HCEC 1CT (cell line): ENCODE results near the gene PRRX2.
A peak's percentile ranks its signal among the peaks of the same experiment; 100 is the strongest.

Experiments
- DNase-seq: peaks from one replicate; pipeline ENCODE4 v3.0.0-alpha.2; 2017

The PRRX2 gene

DNA sequence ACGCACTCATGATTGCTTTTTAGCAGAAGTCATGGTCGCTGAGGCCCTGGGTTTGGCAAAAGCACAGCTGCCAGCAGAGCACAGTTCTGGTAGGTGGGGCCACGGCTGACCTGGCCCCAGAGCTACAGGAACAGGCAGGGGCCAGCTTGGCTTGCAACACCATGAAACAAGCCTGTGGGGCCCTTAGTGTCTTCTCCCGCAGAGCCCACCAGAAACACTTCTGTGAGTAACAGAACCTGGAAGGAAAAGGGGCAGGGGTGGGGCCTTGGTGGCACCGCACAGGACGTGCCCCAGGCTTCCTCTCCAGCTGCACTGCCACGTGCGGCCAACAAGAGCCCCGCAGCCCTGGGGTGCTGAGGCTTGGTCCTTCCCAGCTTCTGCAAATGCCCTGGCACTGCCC is 28.3 kb upstream of the PRRX2 start:
- DNase-seq: no peak

- DNase-seq: no peak
These were observed 27.6 kb upstream of the PRRX2 start for GRCh38 chr9:129637673-129638439.

DNA sequence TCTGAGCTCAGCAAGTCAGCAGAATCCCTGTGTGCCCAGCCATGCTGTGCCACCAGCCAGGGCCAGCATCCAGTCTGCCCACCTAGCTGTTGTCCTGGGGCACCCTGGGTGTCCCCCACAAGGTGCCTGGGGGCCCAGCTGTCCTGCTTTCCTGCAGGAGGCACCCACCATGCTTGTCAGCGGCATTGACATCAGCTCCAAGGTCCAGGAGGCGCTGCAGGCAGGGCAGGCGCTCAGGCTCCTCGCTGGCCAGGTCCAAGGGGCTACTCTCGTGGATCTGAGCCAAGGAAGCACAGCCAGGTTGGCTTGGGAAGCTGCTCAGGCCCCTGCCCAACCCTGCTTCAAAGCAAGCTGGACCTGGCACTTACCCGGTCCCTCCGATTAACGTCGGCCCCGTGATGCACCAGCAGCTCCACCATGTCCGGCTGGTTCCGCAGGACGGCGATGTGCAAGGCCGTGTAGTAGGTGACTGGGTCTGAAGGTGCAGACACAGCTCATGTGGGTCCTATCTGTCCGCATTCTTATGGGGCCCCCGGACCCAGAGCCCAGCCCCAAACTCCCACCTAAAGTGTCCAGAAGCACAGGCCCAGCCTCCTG is 26.3 kb upstream of the PRRX2 start:
- DNase-seq: no peak

GRCh38 chr9:129639756-129640085 is 25.7 kb upstream of the PRRX2 start:
- no peak for DNase-seq

- no peak for DNase-seq
These were observed 25.2 kb upstream of the PRRX2 start for GRCh38 chr9:129640086-129640870.

DNA sequence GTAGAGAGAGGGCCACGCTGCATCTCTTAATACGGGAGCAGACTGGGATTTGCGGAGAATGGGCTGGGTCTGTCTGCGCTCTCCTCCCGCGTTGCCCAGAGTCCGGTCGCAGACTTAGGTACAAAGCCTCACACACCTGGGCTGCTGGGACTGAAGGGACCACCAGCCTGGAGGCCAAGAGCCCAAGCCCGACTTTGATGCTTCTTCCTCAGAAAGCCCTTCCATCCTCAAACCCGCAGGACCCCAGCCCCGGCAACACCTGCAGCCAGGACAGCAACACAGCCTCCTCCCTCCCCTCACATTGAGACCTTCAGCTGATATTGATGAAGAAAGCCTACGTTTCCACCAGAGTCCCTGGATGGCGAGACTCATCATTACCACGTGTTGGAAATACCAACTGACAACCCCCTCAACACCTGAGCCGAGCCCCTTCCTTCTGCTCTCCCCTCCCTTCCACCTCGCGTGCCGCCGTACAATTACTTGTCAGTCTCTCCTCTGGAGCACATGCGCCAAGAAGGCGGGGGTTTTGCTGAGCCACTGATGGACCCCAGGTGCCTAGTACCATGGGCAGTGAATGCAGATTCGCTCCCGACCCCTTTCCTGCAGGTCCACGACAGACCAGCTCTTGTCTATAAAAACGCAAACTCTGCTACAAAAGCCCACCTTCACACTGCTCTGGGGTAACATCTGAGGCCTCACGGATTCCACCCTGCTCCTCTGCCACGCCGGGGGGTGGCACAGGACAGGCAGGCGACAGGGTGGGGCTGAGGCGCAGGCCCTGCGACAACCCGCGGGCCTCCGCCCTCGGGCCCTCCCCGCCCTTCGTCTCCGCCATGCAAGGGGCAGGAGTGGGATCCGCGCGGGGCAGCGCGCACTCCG is 24.3 kb upstream of the PRRX2 start:
- no peak for DNase-seq

GRCh38 chr9:129641750-129642585 is 23.5 kb upstream of the PRRX2 start, which contains the start of gene ASB6:
Gene ASB6, minus strand, starts transcription at chr9:129642151. Its CDS starts 152 bp downstream, at chr9:129641999.
- peak; percentile 95 for DNase-seq

GRCh38 chr9:129643706-129644105 is 21.7 kb upstream of the PRRX2 start:
- DNase-seq: no peak

DNA sequence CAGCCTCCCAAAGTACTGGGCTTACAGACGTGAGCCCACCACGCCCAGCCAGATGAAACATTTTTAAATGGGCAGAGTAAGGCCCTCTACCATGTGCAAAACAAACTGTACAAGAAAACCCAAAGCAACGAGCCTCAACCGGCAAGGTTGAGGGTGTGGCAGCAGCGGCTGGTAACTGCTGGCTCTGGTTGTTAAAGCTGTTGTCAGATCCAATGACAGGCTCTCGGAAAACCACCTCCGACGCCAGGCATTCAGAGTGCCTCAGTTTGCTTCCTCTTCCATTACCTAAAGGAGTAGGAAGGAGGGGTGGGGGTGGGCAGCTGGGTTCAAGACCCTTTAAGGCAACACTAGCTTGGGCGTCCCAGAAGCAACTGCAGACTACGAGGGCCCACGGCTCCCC is 21.1 kb upstream of the PRRX2 start:
- DNase-seq: no peak

GRCh38 chr9:129644902-129645301 is 20.5 kb upstream of the PRRX2 start:
- no peak for DNase-seq

DNA sequence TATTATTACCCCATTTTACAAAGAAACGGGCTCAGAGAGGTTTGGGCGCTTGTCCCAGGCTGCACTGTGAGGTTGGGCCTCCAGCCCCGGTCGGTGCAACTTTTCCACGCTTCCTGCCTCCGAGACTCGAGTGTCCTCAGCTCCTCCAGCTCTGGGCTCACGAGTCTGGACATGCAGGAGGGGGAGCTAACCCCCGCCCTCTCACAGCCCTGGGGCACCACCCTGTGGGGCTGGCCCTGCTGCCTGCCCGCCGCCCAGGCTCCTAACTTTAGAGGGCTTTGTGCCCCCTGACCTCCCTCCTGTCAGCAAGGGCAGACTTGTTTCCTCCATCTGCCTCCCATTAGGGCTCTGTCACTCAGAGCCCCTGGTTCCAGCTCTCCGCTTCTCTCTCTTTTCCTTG is 19.2 kb upstream of the PRRX2 start:
- DNase-seq: no peak

- DNase-seq: no peak
These were observed 18.8 kb upstream of the PRRX2 start for GRCh38 chr9:129646654-129647053.

- DNase-seq: no peak
These were observed 17.8 kb upstream of the PRRX2 start for GRCh38 chr9:129647635-129648034.

DNA sequence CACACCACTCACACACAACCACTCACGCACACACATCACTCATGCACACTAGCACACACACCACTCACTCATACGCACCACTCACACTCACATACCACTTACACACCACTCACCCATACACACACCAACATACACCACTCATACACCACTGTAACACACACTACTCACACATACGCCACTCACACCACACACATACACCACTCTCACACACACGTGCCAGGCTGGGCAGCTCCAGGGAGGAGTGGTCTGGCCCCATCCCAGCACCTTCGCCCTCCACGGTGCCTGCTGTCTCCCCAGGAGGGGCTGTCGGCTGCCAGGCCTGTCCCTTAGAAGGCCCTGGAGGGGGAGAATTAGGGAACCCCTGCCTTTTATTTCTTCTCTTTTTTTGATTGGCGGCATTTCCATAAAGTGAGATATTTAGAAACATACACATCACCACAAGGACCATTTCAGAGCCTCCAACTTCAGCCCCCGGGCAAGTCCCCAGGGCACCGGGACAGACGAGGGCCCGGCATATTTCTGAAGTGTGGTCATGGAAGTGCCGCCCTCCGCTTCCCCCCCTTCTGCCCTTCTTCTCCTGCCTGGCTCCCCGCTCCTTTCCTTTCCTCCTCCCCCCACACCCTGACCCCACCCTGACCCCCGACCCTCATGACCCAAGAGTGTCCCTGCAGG is 17.2 kb upstream of the PRRX2 start:
- no peak for DNase-seq

DNA sequence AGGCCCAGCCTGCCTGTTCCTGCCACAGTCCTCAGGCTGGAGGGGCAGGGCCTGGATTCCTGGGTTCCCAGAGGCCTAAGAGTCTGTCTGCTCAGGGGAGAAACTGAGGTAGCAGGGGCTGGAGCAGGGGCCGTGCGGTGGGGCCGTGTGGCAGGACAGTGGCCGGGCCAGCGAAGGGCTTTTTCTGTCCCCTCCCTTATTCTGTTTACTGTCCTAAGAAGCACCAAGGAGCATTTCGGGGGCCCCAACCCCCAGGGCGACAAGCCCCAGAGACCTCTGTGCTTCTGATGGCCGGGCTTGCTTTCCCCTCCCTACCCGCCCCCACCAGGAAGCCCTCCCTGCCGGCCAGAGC is 16.7 kb upstream of the PRRX2 start:
- no peak for DNase-seq

- DNase-seq: no peak
These were observed 15.4 kb upstream of the PRRX2 start for GRCh38 chr9:129649726-129650679.

DNA sequence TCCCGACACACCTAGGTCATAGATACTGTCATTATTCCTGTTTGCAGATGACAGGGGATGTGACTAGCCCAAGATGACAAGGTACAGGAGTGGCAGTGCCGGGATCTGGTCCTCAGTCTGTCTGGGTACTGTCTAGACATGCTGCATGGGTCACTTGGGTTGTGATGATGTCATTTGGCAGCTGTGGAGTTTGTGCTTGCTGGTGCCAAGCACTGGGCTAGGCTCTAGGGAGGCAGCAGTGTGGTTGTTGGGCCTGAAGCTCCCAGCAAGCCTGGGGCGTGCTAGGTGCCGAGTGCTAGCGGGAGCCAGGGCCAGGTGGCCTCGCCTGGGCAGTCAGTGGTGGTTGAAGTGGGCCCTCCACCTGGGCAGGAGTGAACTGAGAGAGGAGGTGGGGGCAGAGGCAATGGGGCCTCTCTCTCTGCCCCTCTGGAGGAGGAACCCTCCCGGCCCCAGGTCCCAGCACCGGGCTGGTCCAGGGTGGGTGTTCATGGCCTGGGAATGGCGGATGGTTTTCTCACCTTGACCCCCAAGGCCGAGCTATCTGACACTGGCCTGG is 14.7 kb upstream of the PRRX2 start:
- DNase-seq: no peak

GRCh38 chr9:129653823-129654553 is 11.5 kb upstream of the PRRX2 start:
- no peak for DNase-seq

GRCh38 chr9:129654554-129655040 is 10.8 kb upstream of the PRRX2 start:
- no peak for DNase-seq
